Neural crest cell (in vitro differentiated cells): ENCODE results near the gene COL9A1. TPM values are rescaled to one million over a fixed set of nuclear protein-coding genes. Genes with fewer than 3 reads are reported as not detected.
"Not testable (repeated sequence)": the region's sequence is repeated elsewhere in the genome, so short reads cannot be mapped to it uniquely, and the experiment has no call there.

Source experiments
- DNase-seq: peaks from one replicate; pipeline ENCODE4 v3.0.0; 2021; ENCODE audit warnings: low read depth, mixed read lengths, low spot score
- H3K27ac Mint-ChIP-seq: one replicate; pipeline ENCODE4 v1.8.0; 2021; ENCODE audit warnings: mild to moderate bottlenecking, mixed read lengths; ENCODE audit not compliant: unreplicated experiment
- H3K27me3 Mint-ChIP-seq: 2 replicates; pipeline ENCODE4 v1.8.0; 2021; ENCODE audit warnings: low read depth, mild to moderate bottlenecking, mixed read lengths
- H3K36me3 Mint-ChIP-seq: 2 replicates; pipeline ENCODE4 v1.8.0; 2021; ENCODE audit warnings: low read depth, mild to moderate bottlenecking, mixed read lengths
- H3K4me1 Mint-ChIP-seq: 2 replicates; pipeline ENCODE4 v1.8.0; 2021; ENCODE audit warnings: mixed read lengths
- H3K4me3 Mint-ChIP-seq: one replicate; pipeline ENCODE4 v1.8.0; 2021; ENCODE audit warnings: mild to moderate bottlenecking, mixed read lengths
- H3K9me3 Mint-ChIP-seq: 2 replicates; pipeline ENCODE4 v1.8.0; 2021; ENCODE audit warnings: mixed read lengths
- CTCF ChIP-seq: fragments of 200-600 bp; sonication (generic); conservative IDR thresholded peaks from 2 replicates; pipeline ENCODE4 v1.5.0; 2021; ENCODE audit warnings: antibody characterized with exemption, mild to moderate bottlenecking
- total RNA-seq: library from RNA; stranded (reverse); gene quantifications from 2 replicates; pipeline ENCODE4 v1.2.1, GENCODE V29; 2021

The COL9A1 gene
- total RNA-seq, 1 donor from 2014 or later = 30.8 TPM

GRCh38 chr6:70314296-70314695 is 11.4 kb upstream of the COL9A1 start:
- Mint-ChIP-seq H3K36me3 (no peaks in the 10 kb centered on the region), H3K27me3 (peaks cover under 1% of the 10 kb centered on the region), H3K27ac (no peak overlapping the region), H3K4me1 (peaks cover 25% of the 10 kb centered on the region), H3K9me3 (no peaks in the 10 kb centered on the region), H3K4me3 (no peak overlapping the region)
- no peak for DNase-seq
- TF ChIP-seq CTCF = no peak

- no peaks in the 10 kb centered on the region for H3K9me3 Mint-ChIP-seq
- peaks cover 2% of the 10 kb centered on the region for H3K27me3 Mint-ChIP-seq
- no peak overlapping the region for H3K27ac Mint-ChIP-seq
- peaks cover 25% of the 10 kb centered on the region for H3K4me1 Mint-ChIP-seq
- H3K36me3 Mint-ChIP-seq = no peaks in the 10 kb centered on the region
- no peak overlapping the region for H3K4me3 Mint-ChIP-seq
- DNase-seq = no peak
- no peak for TF ChIP-seq CTCF
These were observed 9.4 kb upstream of the COL9A1 start for GRCh38 chr6:70312165-70312745.

GRCh38 chr6:70310063-70310694 is 7.3 kb upstream of the COL9A1 start:
- Mint-ChIP-seq H3K4me1 (peaks cover 23% of the 10 kb centered on the region), H3K4me3 (no peak overlapping the region), H3K36me3 (no peaks in the 10 kb centered on the region), H3K27ac (no peak overlapping the region), H3K27me3 (peaks cover 2% of the 10 kb centered on the region), H3K9me3 (no peaks in the 10 kb centered on the region)
- TF ChIP-seq CTCF = peak; percentile 84
- DNase-seq = no peak

- H3K27me3 Mint-ChIP-seq = peaks cover 4% of the 10 kb centered on the region
- no peak for DNase-seq
- no peaks in the 10 kb centered on the region for H3K9me3 Mint-ChIP-seq
- H3K36me3 Mint-ChIP-seq = no peaks in the 10 kb centered on the region
- no peak overlapping the region for H3K4me3 Mint-ChIP-seq
- no peak for TF ChIP-seq CTCF
- H3K27ac Mint-ChIP-seq = no peak overlapping the region
- H3K4me1 Mint-ChIP-seq = peaks cover 21% of the 10 kb centered on the region
These were observed 6.4 kb upstream of the COL9A1 start for GRCh38 chr6:70309243-70309642.

GRCh38 chr6:70308142-70308541 is 5.3 kb upstream of the COL9A1 start:
- H3K36me3 Mint-ChIP-seq, H3K4me3 Mint-ChIP-seq, H3K9me3 Mint-ChIP-seq, H3K27ac Mint-ChIP-seq, DNase-seq, H3K27me3 Mint-ChIP-seq: not testable (repeated sequence)
- peak; percentile 61 for TF ChIP-seq CTCF
- H3K4me1 Mint-ChIP-seq = peaks cover 13% of the 10 kb centered on the region
